HG03060 (cell line): Measurements from ENCODE around the gene NAPB.

ENCODE experiments used
- ATAC-seq: cut with Tn5 transposase; IDR thresholded peaks from one replicate; pipeline ENCODE4 v1.9.1; 2021; ENCODE audit warnings: low read depth, moderate number of reproducible peaks; ENCODE audit not compliant: unreplicated experiment

NAPB gene

DNA sequence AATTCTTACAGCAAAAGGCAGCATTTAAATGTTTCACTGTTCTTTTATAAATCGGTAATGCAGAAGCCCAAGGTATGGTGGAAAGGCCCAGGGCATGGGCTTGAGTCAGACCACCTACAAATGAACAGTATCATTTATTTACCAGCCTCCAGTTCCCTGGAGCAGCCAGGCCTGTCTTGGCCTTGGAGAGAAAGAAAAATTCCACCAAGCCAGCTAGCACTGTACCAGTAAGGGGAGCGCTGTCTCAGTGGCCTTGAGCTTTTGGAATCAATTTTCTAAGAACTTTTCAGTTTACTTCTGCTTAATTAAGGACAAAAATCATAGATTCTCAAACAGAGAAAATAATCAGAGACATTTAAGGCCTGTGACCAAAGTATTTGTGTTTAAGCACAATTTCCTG lies 12.3 kb downstream of the NAPB start:
- ATAC-seq: no peak

- ATAC-seq: peak; percentile 41
Observed at GRCh38 chr20:23407781-23408464, 13.4 kb downstream of the NAPB start.

GRCh38 chr20:23406880-23407279 lies 14.4 kb downstream of the NAPB start:
- ATAC-seq: no peak

- no peak for ATAC-seq
Observed at GRCh38 chr20:23404196-23404595, 17.1 kb downstream of the NAPB start.

GRCh38 chr20:23403751-23404150 lies 17.5 kb downstream of the NAPB start:
- no peak for ATAC-seq

DNA sequence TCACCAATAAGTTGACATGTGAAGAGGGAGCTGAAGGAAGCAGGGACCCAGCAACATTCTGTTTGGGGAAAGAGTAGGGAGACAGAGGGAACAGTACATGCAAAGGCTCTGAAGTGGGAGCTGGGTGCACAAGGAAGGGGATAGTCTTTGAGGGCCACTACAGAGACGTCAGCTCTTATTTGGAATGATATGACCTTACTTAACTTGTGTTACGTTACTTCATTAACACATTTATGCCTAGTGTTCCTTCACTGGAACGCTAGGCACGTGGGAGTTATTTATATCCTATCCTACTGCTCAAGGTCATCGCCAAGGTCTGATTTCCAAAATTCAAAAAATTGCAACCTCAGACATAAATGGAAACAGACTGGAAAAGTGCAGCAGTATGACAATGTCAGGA lies 20.2 kb downstream of the NAPB start:
- no peak for ATAC-seq

DNA sequence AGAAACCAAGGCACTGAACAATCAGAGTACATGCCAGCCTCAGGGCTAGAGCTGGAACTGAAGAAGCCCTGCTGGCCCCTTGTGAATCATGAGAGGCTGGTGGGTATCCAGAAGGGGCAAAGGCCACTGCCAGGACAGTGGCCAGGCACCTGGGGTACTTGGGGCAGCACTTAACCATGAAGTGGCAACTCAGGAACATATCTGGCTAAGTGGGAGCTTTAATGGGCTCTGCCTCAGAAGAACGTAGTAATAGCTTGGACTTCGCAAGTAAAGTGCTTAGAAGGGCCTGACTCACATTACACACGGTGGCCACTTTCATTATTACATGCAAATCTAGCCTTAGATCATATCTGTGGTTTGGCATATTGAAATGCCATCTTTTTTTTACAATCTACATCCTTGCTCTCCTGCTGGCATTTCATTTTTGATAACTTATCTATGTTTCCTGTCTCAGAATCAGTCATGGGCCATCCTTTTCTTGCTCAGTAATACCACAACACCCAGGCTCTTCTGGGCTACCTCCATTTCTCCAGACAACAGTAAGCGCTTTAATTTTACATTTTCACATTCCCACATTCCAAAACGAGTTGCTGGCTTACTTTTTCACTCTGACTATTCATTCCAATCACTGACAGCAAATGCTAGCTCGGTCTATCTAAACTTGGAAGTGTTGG lies 21.6 kb downstream of the NAPB start:
- ATAC-seq: peak; percentile 68

DNA sequence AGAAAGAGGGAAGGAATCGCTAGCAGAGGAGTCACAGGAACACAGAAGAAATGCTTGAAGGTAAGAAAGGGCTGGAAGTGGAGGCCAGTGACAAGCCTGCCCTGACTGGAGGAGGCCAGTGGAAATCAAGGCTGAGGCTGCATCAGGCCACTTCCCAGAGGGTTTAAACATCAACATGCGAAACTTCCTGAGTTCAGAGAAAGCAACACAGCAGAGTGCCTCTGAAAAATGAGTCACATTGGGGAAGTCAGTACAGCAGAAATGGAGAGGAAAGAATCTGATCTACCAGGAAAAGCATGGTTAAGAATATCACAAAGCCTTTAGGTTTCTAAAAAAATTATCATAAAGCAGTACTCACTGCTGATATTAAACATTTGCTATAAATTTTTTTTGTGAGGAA lies 23.3 kb downstream of the NAPB start:
- no peak for ATAC-seq

- no peak for ATAC-seq
Observed at GRCh38 chr20:23396950-23397627, 24.2 kb downstream of the NAPB start.

DNA sequence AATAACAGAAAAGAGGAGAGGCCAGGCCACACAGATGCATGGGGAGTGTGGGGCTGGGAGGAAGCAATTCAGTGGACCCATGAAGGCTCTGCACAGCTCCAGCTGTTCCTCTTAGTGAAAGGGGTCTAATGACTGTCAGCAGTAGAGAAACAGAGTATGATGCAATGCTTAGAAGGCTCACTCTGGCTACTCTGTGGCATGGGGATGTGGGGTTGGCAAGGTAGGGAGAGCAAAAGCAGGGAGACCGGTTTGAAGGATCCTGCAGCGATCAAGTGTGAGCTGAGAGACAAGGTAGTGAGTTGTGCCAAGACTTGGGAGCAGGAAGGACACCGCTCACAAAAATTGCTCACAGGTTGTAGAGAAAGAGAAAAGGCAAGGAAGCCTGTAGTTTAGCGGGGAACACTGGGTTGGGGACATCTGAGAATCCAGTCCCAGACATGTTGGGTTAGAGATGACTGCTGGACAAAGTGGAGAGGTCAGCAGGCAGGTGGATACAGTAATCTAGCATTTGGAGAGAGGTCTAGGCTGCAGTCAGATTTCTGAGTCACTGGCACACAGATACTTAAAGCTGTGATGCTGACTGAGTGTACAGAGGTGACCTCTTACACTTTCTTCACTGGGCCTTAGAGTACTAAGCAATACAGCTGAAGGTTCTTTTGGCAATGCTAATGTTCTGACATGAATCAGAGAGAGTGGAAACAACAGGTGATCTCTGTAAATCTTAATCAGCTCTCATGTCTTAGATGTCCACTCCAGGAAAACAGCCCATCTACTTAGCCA lies 27.1 kb downstream of the NAPB start:
- no peak for ATAC-seq

GRCh38 chr20:23391707-23392310 lies 29.5 kb downstream of the NAPB start:
- ATAC-seq: no peak

- ATAC-seq: no peak
Observed at GRCh38 chr20:23390091-23390774, 31.1 kb downstream of the NAPB start.

DNA sequence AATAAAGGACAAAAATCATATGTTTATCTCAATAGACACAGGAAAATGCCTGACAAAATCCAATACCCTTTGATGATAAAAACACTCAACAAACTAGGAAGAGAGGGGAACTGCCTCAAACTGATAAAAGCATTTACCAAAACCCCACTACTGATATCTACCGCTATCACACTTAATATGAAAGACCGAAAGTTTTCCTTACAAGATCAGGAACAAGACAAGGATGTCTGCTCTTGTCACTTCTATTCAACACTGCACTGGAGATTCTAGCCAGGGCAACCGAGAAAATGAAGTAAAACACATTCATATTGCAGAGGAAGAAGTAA lies 34.2 kb downstream of the NAPB start:
- ATAC-seq: no peak

DNA sequence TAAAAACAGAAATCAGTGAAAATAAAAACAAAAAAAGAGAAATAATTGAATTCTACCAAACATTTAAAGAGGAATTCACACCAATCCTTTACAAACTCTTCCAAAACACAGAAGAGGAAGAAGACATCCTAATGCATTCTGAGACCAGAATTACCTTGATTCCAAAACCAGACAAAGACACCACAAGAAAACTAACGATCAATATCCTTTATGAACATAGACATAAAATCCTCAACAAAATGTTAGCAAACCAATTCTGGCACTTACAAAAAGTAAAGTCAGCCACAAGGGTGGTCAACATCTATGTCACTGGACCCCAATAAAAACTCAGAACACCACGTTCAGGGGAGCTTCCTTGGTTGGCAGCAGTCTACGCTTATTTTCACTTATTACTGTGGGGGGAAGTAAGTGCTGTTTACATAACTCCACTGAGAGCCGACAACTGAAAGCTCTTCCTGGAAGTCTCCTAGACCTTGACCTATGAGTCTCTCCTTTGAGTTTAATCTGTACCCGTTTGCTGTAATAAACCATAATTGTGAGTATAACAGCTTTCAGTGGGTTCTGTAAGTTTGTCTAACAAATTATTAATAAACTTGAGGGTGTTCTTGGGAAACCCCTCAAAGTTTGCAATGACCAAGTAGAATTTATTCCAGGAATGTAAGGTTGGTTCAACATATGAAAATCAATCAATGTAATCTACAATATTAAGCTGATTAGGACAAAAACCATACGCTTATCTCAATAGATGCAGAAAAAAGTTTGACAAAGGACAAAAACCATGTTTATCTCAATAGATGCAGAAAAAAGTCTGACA lies 34.8 kb downstream of the NAPB start:
- no peak for ATAC-seq

- no peak for ATAC-seq
Observed at GRCh38 chr20:23381876-23382275, 39.4 kb downstream of the NAPB start.

GRCh38 chr20:23379772-23380171 lies 41.5 kb downstream of the NAPB start:
- no peak for ATAC-seq

GRCh38 chr20:23375827-23376226 lies 45.5 kb downstream of the NAPB start:
- no peak for ATAC-seq

DNA sequence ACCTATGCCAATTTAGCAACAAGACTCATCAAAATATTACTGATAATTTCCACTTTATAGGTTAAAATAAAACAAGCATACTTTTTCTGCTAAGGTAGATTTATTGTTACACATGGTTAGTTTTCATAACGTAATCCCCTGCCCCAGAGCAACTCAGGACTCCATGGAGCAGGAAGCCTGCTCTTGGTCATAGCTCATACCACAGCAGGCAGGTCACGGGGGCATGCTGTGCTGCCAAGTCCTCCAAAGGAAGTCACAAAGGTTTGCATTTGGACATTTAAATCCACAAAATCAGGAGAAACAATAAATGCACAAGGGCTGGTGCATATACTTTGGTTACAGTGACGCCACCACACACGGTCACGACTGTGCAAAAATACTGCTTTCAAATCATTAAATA lies 46.8 kb downstream of the NAPB start:
- ATAC-seq: no peak

- no peak for ATAC-seq
Observed at GRCh38 chr20:23371496-23371895, 49.8 kb downstream of the NAPB start.
